Right cardiac atrium (tissue), 5 donors: ENCODE data around the gene PPM1A. TPM values are rescaled to one million over a fixed set of nuclear protein-coding genes. Genes with fewer than 3 reads are reported as not detected.
A peak's percentile ranks its signal among the peaks of the same experiment; 100 is the strongest.

Experiments used
- ATAC-seq, 2 donors: fragments of 200-7000 bp; cut with Tn5 transposase; one replicate each; pipeline versions ENCODE4 v1.8.0 to v1.9.1; 2020; ENCODE audit warnings: moderate library complexity in 2 of 2, mild to moderate bottlenecking in 1 of 2
- DNase-seq, 3 donors: peaks; one replicate each; pipeline ENCODE4 v3.0.0-alpha.2; 2020
- H3K27ac ChIP-seq: one replicate; pipeline ENCODE4 v1.5.1; 2013; ENCODE audit warnings: mild to moderate bottlenecking, low read length, control low read depth, moderate library complexity
- H3K27me3 ChIP-seq: one replicate; pipeline ENCODE4 v1.6.1; 2013; ENCODE audit not compliant: control insufficient read depth, insufficient read depth
- H3K4me1 ChIP-seq: one replicate; pipeline ENCODE4 v1.6.1; 2013; ENCODE audit warnings: low read length; ENCODE audit not compliant: control insufficient read depth, insufficient read depth
- H3K4me3 ChIP-seq: one replicate; pipeline ENCODE4 v1.5.1; 2013; ENCODE audit warnings: low read length, control low read depth
- H3K9me3 ChIP-seq: one replicate; pipeline ENCODE4 v1.6.1; 2013; ENCODE audit warnings: low read length; ENCODE audit not compliant: control insufficient read depth
- WGBS: extraction: QIAGEN DNeasy Blood & Tissue Kit; methylation state at CpG from one replicate; pipeline ENCODE4 v1.1.7; 2013; 5-methylcytosine and 5-hydroxymethylcytosine counted together
- intact Hi-C, 4 donors: fragments of 100-400 bp; cut with DNase I; formaldehyde crosslinking; loops; one replicate each; pipeline versions ENCODE4 v1.11.0 to v1.14.0; 2022 to 2023
- polyA plus RNA-seq: library from polyadenylated mRNA; stranded (reverse); fragments of 200-250 nt; gene quantifications from one replicate; pipeline ENCODE4 v1.2.3, GENCODE V29; 2013
- total RNA-seq, 4 donors: library from RNA; stranded (reverse); fragmentation: NEBNext Ultra II Directional; extraction: Animal tissue kit (Norgen Biotek cat#: 25700); gene quantifications; one replicate each; pipeline ENCODE4 v1.2.1, GENCODE V29; 2021
- donor health status: healthy with polysubstance abuse.
- donor health status: DM: no; HTN: yes; CAD: no.
- donor health status: DM: no; HTN: no; CAD: no.
- donor health status: DM: no; HTN: yes; CAD: no; lungs with severe emphysema.
- donor health status: DM: yes; HTN: yes; CAD: no.

PPM1A gene
- total and polyA plus RNA-seq, 5 donors = 37.8 to 88.2 (median 79.6) TPM

DNA sequence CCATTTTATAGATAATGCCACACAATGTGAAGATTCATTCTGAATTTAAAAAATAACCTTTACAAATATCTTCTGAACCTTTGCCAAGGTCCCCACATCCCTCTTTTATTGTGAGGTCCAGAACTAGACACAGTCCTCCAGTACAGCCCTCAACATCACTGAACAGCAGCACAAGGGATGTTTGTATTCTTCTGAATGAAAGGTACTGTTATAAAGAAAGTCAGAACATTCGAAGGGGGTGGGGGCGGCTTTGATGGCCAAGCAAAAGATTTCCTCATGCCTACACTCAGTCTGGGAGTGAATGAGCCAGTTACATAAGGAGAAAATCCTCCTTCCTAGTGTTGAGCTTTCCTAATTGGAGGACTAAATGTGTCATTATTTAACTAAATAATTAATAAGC lies 77.3 kb downstream of the PPM1A start:
- H3K27me3 ChIP-seq = no peaks in the 10 kb centered on the region
- WGBS = 92% methylated on average over 2 of the region's 2 CpGs
- ATAC-seq (no peak), DNase-seq (no peak)
- no peak overlapping the region for H3K27ac ChIP-seq
- intact Hi-C loops = no loop called here
- H3K4me1 ChIP-seq = no peaks in the 10 kb centered on the region
- no peak overlapping the region for H3K4me3 ChIP-seq
- H3K9me3 ChIP-seq = no peaks in the 10 kb centered on the region

GRCh38 chr14:60327447-60328331 lies 78.7 kb downstream of the PPM1A start:
- H3K9me3 ChIP-seq = no peaks in the 10 kb centered on the region
- H3K4me3 ChIP-seq = peak overlapping the region; percentile 5
- H3K4me1 ChIP-seq = no peaks in the 10 kb centered on the region
- DNase-seq = peak; percentile 16 to 64 (median 55)
- no peak overlapping the region for H3K27ac ChIP-seq
- ATAC-seq = peak; percentile 69 to 74
- 8% methylated on average over 58 of the region's 58 CpGs for WGBS
- intact Hi-C loops = no loop called here
- no peaks in the 10 kb centered on the region for H3K27me3 ChIP-seq

DNA sequence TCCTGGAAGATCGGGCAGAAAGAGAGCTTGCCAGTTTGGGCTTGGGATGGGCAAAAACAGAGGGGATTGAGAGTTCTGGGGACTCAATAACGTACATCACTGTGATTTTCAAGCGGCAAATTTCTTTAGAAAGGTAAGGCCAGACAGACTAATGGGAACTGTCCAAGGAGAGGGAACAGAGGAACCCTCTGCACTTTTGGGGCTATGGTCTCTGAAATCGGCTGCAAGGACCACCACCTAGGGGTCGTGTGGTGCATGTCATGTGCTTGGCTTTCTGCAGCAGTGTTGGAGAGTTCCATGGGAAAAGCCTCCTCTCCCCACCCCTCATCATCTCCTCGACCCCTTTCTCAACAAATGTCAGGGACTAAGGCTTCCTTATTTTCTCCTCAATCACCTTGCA lies 79.6 kb downstream of the PPM1A start:
- WGBS = 71% methylated on average over 6 of the region's 6 CpGs
- H3K4me1 ChIP-seq = no peaks in the 10 kb centered on the region
- H3K27ac ChIP-seq = no peak overlapping the region
- intact Hi-C loops = no loop called here
- H3K9me3 ChIP-seq = no peaks in the 10 kb centered on the region
- no peak overlapping the region for H3K4me3 ChIP-seq
- H3K27me3 ChIP-seq = no peaks in the 10 kb centered on the region
- ATAC-seq (no peak), DNase-seq (no peak)

DNA sequence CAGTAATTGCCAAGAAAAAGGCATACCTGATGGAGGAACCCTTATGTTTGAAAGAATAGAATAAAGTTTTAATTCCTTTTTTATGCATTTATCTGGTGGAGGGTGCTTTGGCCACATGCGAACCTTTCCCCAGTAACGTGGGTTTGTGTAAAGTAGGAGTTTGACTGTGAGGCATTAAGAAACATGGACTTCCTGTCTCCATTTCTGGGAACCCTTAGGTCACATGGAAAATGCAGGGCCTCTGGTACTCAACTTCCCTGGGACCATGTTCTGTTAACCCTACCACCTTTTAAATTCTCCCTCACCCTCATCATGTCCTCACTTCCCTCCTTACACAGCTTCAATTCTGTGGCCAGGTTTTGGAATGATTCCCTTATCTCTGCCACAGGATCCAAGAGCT lies 80.3 kb downstream of the PPM1A start:
- no peak for ATAC-seq
- 81% methylated on average over 2 of the region's 2 CpGs for WGBS
- DNase-seq = no peak
- H3K4me1 ChIP-seq = no peaks in the 10 kb centered on the region
- H3K27ac ChIP-seq = no peak overlapping the region
- intact Hi-C loops = no loop called here
- no peaks in the 10 kb centered on the region for H3K27me3 ChIP-seq
- H3K4me3 ChIP-seq = no peak overlapping the region
- H3K9me3 ChIP-seq = no peaks in the 10 kb centered on the region

- ATAC-seq (peak; percentile 72 to 82), DNase-seq (peak; percentile 50 to 79 (median 77))
- peak overlapping the region; percentile 41 for H3K4me3 ChIP-seq
- no peak overlapping the region for H3K27ac ChIP-seq
- WGBS = 8% methylated on average over 24 of the region's 24 CpGs
- intact Hi-C loops = no loop called here
- no peaks in the 10 kb centered on the region for H3K9me3 ChIP-seq
- H3K27me3 ChIP-seq = no peaks in the 10 kb centered on the region
- H3K4me1 ChIP-seq = no peaks in the 10 kb centered on the region
Observed at GRCh38 chr14:60331201-60332045, 82.4 kb downstream of the PPM1A start.

DNA sequence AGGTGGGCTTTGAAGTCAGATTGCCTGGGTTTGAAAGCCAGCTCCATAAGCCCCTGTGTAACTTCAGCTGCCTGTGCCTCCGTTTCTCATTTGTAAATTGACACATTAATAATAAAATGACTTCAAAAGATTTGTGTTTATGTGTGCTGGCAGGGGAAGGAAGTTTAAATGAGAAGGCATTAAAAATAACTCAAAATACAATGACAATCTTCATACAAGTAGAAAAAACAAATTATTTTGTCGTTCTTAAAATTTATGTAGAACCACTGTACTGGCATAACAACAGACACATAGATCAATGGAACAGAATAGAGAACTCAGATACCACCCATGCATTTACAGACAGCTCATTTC lies 83.0 kb downstream of the PPM1A start:
- ATAC-seq (no peak), DNase-seq (no peak)
- H3K4me1 ChIP-seq = no peaks in the 10 kb centered on the region
- no peak overlapping the region for H3K27ac ChIP-seq
- 56% methylated on average over 2 of the region's 2 CpGs for WGBS
- H3K4me3 ChIP-seq = peak overlapping the region; percentile 41
- H3K27me3 ChIP-seq = no peaks in the 10 kb centered on the region
- no peaks in the 10 kb centered on the region for H3K9me3 ChIP-seq
- intact Hi-C loops = no loop called here

- intact Hi-C loops = no loop called here
- Histone ChIP-seq H3K4me3 (no peak overlapping the region), H3K9me3 (no peaks in the 10 kb centered on the region), H3K4me1 (no peaks in the 10 kb centered on the region), H3K27ac (no peak overlapping the region), H3K27me3 (no peaks in the 10 kb centered on the region)
- WGBS = 53% methylated on average over 5 of the region's 5 CpGs
- DNase-seq (no peak), ATAC-seq (no peak)
Observed at GRCh38 chr14:60332869-60333268, 83.8 kb downstream of the PPM1A start.

- no peaks in the 10 kb centered on the region for H3K27me3 ChIP-seq
- 81% methylated on average over 2 of the region's 2 CpGs for WGBS
- ATAC-seq = no peak
Observed at GRCh38 chr14:60339571-60339970, 90.5 kb downstream of the PPM1A start.

DNA sequence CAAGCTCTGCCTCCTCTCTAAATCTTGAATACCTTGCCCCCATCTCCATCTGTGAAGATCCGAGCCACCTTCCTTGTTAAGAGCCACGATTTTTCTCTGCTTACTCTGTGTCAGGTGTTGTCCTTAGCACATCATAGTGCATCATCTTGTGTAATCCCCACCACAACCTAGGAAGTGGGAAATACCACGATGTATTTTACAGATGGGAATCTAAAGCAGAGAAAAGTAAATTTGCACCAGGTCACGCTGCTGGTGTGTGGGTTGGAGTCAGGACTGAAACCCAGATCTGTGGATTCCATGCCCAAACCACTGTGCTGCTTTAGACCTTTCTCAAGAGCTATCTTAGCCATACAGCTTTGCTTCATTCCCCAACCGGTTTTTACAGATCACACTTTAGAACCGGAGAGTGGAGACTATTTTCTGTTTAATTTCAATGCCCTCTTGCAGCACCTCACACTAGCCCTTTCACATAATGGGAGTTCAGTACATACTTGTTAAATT lies 94.6 kb downstream of the PPM1A start:
- DNase-seq = no peak
- no peaks in the 10 kb centered on the region for H3K4me1 ChIP-seq
- no peak for ATAC-seq
- intact Hi-C loops = no loop called here
- no peaks in the 10 kb centered on the region for H3K27me3 ChIP-seq
- H3K4me3 ChIP-seq = no peak overlapping the region
- 79% methylated on average over 6 of the region's 6 CpGs for WGBS
- no peak overlapping the region for H3K27ac ChIP-seq
- no peaks in the 10 kb centered on the region for H3K9me3 ChIP-seq

More at GRCh38 chr14:60339571-60339970, 90.5 kb downstream of the PPM1A start:
- DNase-seq = no peak
- Histone ChIP-seq H3K4me1 (no peaks in the 10 kb centered on the region), H3K4me3 (no peak overlapping the region), H3K9me3 (no peaks in the 10 kb centered on the region), H3K27ac (no peak overlapping the region)
- intact Hi-C loops = no loop called here

DNA sequence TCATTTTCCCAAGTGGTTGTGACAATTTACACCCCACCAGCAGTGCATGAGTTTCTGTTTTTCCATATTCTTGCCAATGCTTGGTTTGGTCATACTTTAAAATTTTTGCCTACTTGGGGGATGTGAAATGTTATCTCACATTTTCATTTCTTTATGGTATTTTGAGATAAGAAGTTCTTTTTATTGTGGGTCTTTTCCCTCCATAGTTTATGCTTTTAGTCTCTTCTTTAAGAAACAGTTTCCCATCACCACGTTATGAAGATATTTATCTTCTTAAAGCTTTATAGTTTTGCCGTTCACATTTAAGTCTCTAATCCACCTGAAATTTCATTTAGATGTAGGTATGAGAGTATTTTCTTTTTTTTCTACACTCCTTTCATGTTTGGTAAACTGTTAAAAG lies 95.7 kb downstream of the PPM1A start:
- DNase-seq = no peak
- H3K27ac ChIP-seq = no peak overlapping the region
- intact Hi-C loops = loop anchor here in 1 of 4 donors (5.0 kb wide), 1 partner anchor 218 kb away; no protein-coding TSS in a partner anchor
- H3K9me3 ChIP-seq = no peaks in the 10 kb centered on the region
- H3K4me3 ChIP-seq = no peak overlapping the region
- H3K4me1 ChIP-seq = no peaks in the 10 kb centered on the region
- WGBS = 74% methylated on average over 2 of the region's 2 CpGs
- H3K27me3 ChIP-seq = no peaks in the 10 kb centered on the region
- ATAC-seq = no peak

DNA sequence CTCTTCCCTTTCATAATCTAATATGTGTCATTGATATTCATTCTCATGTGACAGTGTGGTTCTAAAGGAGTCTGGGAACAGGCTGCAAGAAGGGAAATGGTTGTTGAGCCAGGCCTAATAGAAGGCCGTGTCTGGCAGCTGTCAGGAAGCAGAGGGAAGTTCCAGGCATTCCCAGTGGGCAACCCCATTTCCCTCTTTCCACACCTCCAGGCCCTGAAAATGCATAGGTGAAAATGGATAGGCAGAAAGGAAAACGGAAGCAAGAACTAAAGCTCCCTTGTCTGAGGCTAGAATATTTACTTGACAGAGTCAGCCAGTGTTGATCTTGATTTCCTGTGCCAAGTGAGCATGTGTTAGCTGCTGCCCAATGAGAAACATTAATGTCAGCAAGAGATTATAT lies 97.7 kb downstream of the PPM1A start:
- DNase-seq (no peak), ATAC-seq (no peak)
- intact Hi-C loops = loop anchor here in 1 of 4 donors (5.0 kb wide), 1 partner anchor 216 kb away; no protein-coding TSS in a partner anchor
- Histone ChIP-seq H3K27me3 (no peaks in the 10 kb centered on the region), H3K27ac (no peak overlapping the region), H3K4me3 (no peak overlapping the region), H3K9me3 (no peaks in the 10 kb centered on the region), H3K4me1 (no peaks in the 10 kb centered on the region)
- WGBS = 30% methylated on average over 2 of the region's 2 CpGs
